ENCODE measurements around the gene AFF3.

AFF3 gene

GRCh38 chr2:99779276-99779675 is 363.1 kb downstream of the AFF3 start:
- H3K79me2 ChIP-seq (ENCODE audit: low read length) = no peaks in the 10 kb centered on the region
- H3K9ac ChIP-seq (ENCODE audit: low read length) = no peak overlapping the region
- no peaks in the 10 kb centered on the region for H3F3A ChIP-seq (ENCODE audit: insufficient read depth, low read length)
- H3K9me3 ChIP-seq (replicated peaks; ENCODE audit: insufficient read depth, low read length) = no peaks in the 10 kb centered on the region
- no peaks in the 10 kb centered on the region for H3K36me3 ChIP-seq (replicated peaks; ENCODE audit: insufficient read depth, low read length)
- H2AFZ ChIP-seq (ENCODE audit: low read length) = no peak overlapping the region
- no peak overlapping the region for H3K4me2 ChIP-seq (ENCODE audit: low read depth, low read length)
- DNase-seq = no peak
- H3K4me3 ChIP-seq (ENCODE audit: low read length) = no peak overlapping the region
- no peaks in the 10 kb centered on the region for H3K9me2 ChIP-seq (replicated peaks; ENCODE audit: insufficient read depth, low read length)
- TF ChIP-seq, protein P1, sequence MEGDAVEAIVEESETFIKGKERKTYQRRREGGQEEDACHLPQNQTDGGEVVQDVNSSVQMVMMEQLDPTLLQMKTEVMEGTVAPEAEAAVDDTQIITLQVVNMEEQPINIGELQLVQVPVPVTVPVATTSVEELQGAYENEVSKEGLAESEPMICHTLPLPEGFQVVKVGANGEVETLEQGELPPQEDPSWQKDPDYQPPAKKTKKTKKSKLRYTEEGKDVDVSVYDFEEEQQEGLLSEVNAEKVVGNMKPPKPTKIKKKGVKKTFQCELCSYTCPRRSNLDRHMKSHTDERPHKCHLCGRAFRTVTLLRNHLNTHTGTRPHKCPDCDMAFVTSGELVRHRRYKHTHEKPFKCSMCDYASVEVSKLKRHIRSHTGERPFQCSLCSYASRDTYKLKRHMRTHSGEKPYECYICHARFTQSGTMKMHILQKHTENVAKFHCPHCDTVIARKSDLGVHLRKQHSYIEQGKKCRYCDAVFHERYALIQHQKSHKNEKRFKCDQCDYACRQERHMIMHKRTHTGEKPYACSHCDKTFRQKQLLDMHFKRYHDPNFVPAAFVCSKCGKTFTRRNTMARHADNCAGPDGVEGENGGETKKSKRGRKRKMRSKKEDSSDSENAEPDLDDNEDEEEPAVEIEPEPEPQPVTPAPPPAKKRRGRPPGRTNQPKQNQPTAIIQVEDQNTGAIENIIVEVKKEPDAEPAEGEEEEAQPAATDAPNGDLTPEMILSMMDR (IDR thresholded peaks at IDR 0.05; ENCODE audit: low read length) = no peak
- TF ChIP-seq EZH2phosphoT487 (IDR thresholded peaks at IDR 0.05; ENCODE audit: low read length) = no peak
- no peak for TF ChIP-seq EZH2 (optimal IDR thresholded peaks at IDR 0.05; ENCODE audit: low read depth, low read length)
- H4K20me1 ChIP-seq (ENCODE audit: insufficient read depth, low read length) = no peaks in the 10 kb centered on the region
- no peaks in the 10 kb centered on the region for H3K27me3 ChIP-seq (replicated peaks; ENCODE audit: insufficient read depth, low read length)
- no peak overlapping the region for H3K27ac ChIP-seq (ENCODE audit: low read length)
- H3K4me1 ChIP-seq (ENCODE audit: low read length) = no peaks in the 10 kb centered on the region

- DNase-seq = no peak
- H3K36me3 ChIP-seq (replicated peaks; ENCODE audit: insufficient read depth, low read length) = no peaks in the 10 kb centered on the region
- H3K9me2 ChIP-seq (replicated peaks; ENCODE audit: insufficient read depth, low read length) = no peaks in the 10 kb centered on the region
- H3K27me3 ChIP-seq (replicated peaks; ENCODE audit: insufficient read depth, low read length) = no peaks in the 10 kb centered on the region
- no peaks in the 10 kb centered on the region for H3K9me3 ChIP-seq (replicated peaks; ENCODE audit: insufficient read depth, low read length)
- H3K4me3 ChIP-seq (ENCODE audit: low read length) = no peak overlapping the region
- no peak overlapping the region for H3K4me2 ChIP-seq (ENCODE audit: low read depth, low read length)
- no peaks in the 10 kb centered on the region for H3K79me2 ChIP-seq (ENCODE audit: low read length)
- no peak overlapping the region for H2AFZ ChIP-seq (ENCODE audit: low read length)
- TF ChIP-seq, protein P1 (IDR thresholded peaks at IDR 0.05; ENCODE audit: low read length) = no peak
- H3F3A ChIP-seq (ENCODE audit: insufficient read depth, low read length) = no peaks in the 10 kb centered on the region
- no peaks in the 10 kb centered on the region for H3K4me1 ChIP-seq (ENCODE audit: low read length)
- no peak overlapping the region for H3K27ac ChIP-seq (ENCODE audit: low read length)
- H4K20me1 ChIP-seq (ENCODE audit: insufficient read depth, low read length) = no peaks in the 10 kb centered on the region
- H3K9ac ChIP-seq (ENCODE audit: low read length) = no peak overlapping the region
These were observed 364.6 kb downstream of the AFF3 start for GRCh38 chr2:99777656-99778290.

DNA sequence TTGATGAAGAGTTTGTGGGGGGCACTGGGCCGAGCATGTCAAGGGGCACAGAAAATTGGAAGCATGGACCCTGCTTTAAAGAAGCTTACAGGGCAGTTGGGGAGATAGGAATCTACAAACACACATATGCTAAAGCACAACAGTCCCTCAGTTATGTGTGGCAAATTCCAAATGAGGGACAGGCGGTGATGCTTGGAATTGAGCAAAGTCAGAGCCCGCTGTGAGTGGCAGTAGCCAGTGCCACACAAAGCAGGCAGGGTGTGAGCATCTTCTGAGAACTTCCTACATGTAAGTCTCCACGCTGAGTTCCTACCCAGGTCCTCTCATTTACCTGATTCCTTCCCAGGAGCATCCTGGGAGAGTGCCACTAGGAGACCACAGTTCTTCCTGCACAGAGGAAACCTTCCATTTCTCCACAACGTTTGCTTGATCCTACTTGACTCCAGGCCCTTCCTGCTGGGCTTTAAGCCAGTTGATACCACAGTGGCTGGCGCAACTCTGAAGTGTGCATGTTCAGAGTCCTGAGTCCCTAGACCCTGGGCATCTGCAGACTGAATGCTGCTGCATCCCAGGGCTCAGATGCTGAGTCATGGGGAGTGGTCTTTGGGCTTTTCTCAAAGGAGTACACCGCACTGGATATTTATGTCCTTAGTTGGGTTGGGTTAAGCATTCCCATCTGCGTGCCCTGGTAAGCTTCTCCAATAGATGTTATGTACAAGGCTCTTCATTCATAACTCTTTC is 365.3 kb downstream of the AFF3 start:
- H3K27me3 ChIP-seq (replicated peaks; ENCODE audit: insufficient read depth, low read length) = no peaks in the 10 kb centered on the region
- no peak overlapping the region for H3K4me2 ChIP-seq (ENCODE audit: low read depth, low read length)
- no peak for TF ChIP-seq EZH2 (optimal IDR thresholded peaks at IDR 0.05; ENCODE audit: low read depth, low read length)
- TF ChIP-seq, protein P1 (IDR thresholded peaks at IDR 0.05; ENCODE audit: low read length) = no peak
- no peak for TF ChIP-seq EZH2phosphoT487 (IDR thresholded peaks at IDR 0.05; ENCODE audit: low read length)
- no peaks in the 10 kb centered on the region for H3K36me3 ChIP-seq (replicated peaks; ENCODE audit: insufficient read depth, low read length)
- no peaks in the 10 kb centered on the region for H3F3A ChIP-seq (ENCODE audit: insufficient read depth, low read length)
- H4K20me1 ChIP-seq (ENCODE audit: insufficient read depth, low read length) = no peaks in the 10 kb centered on the region
- no peak overlapping the region for H3K27ac ChIP-seq (ENCODE audit: low read length)
- no peak overlapping the region for H3K4me3 ChIP-seq (ENCODE audit: low read length)
- no peaks in the 10 kb centered on the region for H3K9me2 ChIP-seq (replicated peaks; ENCODE audit: insufficient read depth, low read length)
- H3K4me1 ChIP-seq (ENCODE audit: low read length) = no peaks in the 10 kb centered on the region
- H2AFZ ChIP-seq (ENCODE audit: low read length) = no peak overlapping the region
- H3K9me3 ChIP-seq (replicated peaks; ENCODE audit: insufficient read depth, low read length) = no peaks in the 10 kb centered on the region
- no peaks in the 10 kb centered on the region for H3K79me2 ChIP-seq (ENCODE audit: low read length)
- H3K9ac ChIP-seq (ENCODE audit: low read length) = no peak overlapping the region
- DNase-seq = no peak
